HG03521 (cell line): ENCODE results near the gene EN1.

ENCODE experiments used
- ATAC-seq: cut with Tn5 transposase; IDR thresholded peaks from one replicate; pipeline ENCODE4 v1.9.1; 2021; ENCODE audit warnings: mild to moderate bottlenecking, moderate library complexity; ENCODE audit not compliant: unreplicated experiment

The EN1 gene

GRCh38 chr2:118846953-118847761 is at the start of gene EN1:
Gene EN1, minus strand, starts transcription at chr2:118847648. Its CDS starts 481 bp downstream, at chr2:118847167.
- no peak for ATAC-seq

- no peak for ATAC-seq
Measured at GRCh38 chr2:118893100-118893499, 45.7 kb upstream of the EN1 start.

- no peak for ATAC-seq
Measured at GRCh38 chr2:118889995-118890394, 42.5 kb upstream of the EN1 start.

DNA sequence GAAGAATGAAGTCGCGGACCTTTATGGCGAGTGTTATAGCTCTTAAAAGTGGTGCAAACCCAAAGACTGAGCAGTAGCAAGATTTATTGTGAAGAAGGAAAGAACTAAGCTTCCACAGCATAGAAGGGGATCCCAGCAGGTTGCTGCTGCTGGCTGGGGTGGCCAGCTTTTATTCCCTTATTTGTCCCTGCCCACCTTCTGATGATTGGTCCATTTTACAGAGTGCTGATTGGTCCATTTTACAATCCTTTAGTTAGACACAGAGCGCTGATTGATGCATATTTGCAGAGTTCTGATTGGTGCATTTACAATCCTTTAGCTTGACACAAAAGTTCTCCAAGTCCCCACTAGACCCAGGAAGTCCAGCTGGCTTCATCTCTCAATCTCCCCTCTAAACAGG is 36.3 kb upstream of the EN1 start:
- no peak for ATAC-seq

- peak; percentile 73 for ATAC-seq
Measured at GRCh38 chr2:118882693-118883336, 35.4 kb upstream of the EN1 start.

DNA sequence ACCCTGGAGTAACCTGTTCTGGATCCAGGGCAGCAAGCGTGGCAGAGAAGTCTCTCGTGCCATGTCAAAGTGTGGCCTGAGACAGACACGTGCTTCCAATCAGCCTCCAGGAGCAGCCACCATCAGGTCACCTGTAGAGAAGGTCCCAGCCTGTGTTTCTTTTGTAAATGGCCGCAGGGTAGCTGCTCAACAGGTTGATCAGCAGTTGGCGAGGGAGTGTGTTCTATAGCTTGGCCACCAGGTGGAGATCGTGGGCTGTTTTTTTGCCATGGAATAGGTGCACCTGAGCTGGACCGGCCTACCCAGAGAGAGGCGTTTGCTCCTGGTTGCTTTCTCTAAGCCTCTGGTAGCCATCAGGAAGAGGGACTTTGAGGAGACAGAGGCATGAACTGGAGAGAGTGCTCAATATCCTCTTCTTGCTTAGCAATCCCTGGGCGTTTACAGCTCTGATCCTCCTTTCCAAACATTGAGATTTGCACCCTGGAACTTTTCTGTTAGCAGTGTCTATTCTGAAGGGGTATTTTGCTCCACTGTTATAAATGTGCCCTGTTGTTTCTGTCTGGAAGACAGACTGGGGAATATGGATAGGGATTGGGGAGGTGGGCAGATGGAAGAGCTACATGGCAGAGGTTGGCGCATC is 34.2 kb upstream of the EN1 start:
- peak; percentile 92 for ATAC-seq

DNA sequence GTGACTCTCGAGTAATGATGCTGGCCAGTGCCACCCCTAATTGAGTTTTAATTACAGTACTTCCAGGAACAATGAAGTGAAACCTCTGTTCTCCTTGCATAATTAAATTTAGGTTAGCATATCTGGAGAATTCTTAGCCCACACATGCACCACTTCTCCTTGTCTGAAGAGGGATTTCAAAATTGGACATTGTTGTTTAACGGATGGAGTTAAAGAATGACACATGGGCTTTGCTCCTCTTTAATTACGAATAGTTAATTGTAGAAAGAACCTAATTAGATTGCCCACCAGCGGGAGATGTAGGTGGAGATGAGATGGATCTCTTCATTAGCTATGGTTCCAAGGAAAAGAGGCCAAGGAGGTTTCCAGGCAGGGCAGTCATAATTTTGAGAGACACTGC is 33.1 kb upstream of the EN1 start:
- ATAC-seq: no peak

DNA sequence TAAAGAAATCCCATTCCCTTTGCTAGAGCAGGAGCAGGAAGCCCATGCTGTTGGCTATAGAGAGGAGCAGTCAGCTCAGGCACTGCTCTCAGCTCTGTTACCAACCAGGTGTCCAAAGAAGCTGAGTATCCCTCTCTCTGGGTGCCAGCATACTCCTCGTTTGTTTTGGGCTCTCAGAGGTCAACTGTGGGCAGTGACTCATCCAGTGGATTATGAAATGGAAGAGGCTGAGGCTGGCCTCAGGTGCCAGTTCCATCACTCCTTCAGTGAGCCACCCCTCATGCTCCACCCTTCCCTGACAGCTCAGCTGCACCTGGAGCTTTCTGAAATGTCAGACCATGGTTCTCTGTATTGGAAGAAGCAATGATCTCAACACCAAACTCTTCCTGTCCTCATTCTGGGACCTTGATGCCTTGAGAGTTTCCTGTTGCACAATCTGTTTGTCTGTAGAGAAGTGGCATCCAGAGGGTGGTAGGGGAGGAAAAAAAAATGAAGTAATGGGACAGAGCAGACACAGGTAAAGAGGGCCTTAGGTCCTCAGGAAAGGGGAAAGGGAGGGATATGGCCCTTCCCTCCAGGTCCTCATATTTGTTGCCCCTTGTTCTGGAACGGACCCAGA is 31.2 kb upstream of the EN1 start:
- ATAC-seq: no peak

DNA sequence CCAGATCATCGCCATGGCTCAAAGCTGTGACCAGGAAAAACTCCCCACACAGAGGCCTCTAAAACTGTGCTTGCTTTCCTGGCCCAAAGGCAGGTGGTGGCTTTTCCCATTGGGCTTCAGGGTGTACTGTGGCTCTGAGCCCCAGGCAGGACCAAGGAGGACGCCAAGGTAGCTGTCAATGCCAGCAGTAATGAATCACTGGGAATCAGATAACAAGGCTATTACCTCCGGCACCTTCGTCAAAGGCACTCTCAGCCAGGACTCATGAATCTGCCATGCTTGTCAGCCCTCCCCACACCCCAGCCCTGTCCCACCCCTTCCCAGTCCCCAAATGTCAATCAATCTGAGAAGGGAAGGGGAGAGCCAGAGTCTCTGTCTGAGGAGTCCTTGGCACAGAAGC is 27.9 kb upstream of the EN1 start:
- ATAC-seq: no peak

GRCh38 chr2:118874324-118874723 is 26.9 kb upstream of the EN1 start:
- no peak for ATAC-seq

DNA sequence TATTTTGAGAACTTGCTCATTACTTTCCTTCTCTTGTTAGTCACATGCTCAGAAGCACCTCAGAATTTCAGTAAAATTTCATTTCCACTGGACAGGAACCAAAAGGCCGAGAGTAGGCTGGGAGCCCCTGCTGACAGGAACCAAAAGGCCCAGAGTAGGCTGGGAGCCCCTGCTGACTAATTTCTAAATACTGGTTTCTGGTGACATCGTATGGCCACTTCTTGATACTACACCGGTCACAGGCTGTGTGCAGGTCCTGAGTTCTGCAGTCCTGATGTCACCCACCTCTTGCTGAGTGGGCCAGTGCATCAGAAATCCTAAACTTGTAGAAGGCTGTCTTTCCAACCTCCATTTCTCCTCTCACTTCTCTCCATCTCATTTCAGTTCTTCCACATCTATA is 17.7 kb upstream of the EN1 start:
- ATAC-seq: peak; percentile 88

- no peak for ATAC-seq
Measured at GRCh38 chr2:118864207-118864606, 16.8 kb upstream of the EN1 start.

- no peak for ATAC-seq
Measured at GRCh38 chr2:118861731-118862130, 14.3 kb upstream of the EN1 start.

DNA sequence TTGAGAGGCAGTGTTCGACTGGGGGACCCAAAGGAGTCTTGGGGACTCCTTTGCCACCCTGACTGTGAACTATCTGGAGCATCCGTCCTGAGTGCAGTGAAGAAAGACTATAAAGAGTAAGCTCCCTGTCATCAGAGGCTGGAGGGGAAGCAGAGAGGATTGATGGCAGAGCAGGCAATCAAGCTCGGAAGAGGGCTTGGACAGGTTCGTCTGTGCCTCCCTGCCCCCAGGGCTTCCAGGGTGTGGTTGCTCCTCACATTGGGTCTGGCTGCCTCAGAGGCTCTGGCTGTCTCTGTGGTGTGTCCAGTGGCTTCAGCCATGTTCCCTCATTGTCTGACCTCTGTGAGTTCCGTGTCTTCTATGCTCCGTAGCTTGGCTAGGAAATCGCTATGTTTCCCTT is 13.8 kb upstream of the EN1 start:
- ATAC-seq: no peak

GRCh38 chr2:118860506-118860905 is 13.1 kb upstream of the EN1 start:
- no peak for ATAC-seq

DNA sequence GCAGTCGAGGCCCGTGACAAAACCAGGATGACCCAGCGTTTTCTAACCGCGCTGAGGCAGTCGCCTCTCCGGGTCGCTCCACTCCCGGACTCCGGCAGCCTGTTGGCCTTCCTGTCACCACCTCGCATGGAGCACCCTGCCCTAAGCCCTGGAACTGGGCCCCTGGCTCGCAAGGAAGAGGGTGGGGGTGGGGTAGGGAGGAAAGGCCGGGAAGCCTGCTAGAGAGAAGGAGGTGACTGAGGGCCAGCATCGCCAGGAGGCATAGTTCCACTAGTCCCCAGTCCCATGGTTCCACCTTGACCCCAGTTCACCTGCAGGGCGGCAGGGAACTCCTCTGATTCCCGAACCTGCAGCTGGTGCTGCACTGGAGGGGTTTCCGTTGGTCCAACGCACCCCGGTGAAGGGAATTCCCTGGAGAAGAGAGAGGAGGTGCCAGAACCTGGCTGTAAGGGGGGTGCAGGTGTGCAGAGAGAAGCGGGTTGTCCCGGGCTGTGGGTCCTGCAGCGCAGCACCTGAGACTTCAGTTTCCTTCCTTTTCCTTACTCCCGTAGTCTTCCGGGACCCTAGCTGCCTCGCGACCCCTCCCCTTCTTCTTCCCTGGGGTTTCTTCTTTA is 11.8 kb upstream of the EN1 start:
- no peak for ATAC-seq

- ATAC-seq: no peak
Measured at GRCh38 chr2:118858485-118859156, 11.2 kb upstream of the EN1 start.

DNA sequence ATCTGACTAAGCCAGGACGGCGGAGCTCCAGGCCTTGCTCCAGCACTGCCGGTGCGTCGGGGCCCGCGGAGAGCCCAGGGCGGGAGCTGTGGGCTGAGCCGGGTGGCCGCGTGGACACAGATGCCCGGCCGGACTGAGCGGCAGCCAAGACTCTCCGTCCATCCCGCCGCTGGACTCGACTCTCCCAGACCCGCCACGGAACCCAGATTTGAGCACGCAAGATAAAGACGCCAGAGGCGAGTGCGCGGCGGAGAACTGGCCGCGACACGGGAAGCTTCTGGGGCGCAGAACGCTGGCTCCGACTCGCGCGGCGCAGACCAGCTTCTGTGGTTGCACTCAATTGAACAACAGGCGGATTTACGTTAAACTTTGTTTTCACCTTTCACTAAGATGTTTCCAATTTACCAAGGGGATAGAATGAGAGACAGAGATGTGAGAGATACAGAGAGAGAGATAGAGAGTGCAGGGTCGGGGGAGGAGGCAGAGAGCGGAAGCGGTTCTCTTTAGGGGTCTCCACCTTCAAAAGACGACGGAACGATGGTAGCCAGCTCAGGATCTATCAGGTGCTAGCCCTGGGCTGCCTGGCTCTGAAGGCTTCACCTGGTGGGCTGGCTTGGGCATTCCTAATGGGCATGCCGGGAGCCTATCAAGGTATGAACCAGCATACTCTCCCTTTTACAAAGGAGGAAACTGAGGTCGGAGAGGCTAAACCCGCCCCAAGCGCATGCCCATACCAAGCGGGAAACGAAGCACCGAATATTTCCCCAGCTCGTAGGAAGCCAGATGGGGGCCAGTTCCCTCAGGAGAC is 10.4 kb upstream of the EN1 start:
- no peak for ATAC-seq

DNA sequence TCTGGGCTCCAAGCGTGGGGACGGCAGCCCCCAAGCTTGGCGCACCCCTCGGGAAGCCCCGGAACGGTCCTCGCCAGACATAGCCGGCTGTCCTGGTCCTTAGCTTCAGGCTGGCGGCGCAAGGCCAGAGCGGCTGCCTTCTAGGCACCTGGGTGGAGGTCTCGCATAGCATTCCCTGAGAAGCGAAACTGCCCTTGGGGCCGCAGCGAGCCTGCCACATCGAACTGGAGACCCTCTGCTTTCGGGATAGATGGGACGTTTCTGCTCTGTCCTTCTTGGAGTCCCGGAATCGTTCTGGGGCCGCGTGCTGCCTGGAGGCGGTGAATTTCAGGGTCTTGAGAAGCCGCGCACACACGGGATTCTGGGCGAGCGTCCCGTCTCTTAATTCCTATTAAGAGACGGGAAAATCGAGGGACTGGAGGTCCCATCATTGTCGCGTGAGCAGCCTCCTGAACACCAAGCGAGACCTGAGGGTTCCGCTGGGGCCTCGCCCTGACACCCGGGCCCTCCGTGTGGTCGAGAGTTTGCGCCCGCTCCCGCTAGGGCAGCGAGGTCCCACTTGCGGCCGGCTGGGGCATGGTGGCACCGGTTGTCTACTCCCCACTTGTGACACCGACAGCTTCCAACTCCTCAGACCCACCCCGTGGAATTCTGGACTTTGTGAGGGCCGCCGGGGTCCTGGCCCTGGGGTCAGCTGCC is 9.7 kb upstream of the EN1 start:
- ATAC-seq: no peak
